Cerebellar nuclear complex (tissue), 1 donor: Measurements from ENCODE around the gene TBC1D5.
"Not testable (repeated sequence)": the region's sequence is repeated elsewhere in the genome, so short reads cannot be mapped to it uniquely, and the experiment has no call there.

Source experiments
- DNase-seq, 2 experiments: peaks; one replicate each; lab custom pipeline; 2025; lab: John Stamatoyannopoulos, UW

TBC1D5 gene

GRCh38 chr3:17742102-17742879 lies at the start of gene TBC1D5:
TSS of gene TBC1D5 (minus strand) at chr3:17742631. CDS start at chr3:17508570, 234,061 bp downstream.
- peak; percentile 49 to 90 for DNase-seq

GRCh38 chr3:17783426-17783825 lies 41.0 kb upstream of the TBC1D5 start:
- DNase-seq: no peak

- DNase-seq: no peak
These were observed 40.3 kb upstream of the TBC1D5 start for GRCh38 chr3:17782751-17783150.

- DNase-seq: not testable (repeated sequence)
These were observed 37.9 kb upstream of the TBC1D5 start for GRCh38 chr3:17780369-17780768.

- not testable (repeated sequence) for DNase-seq
These were observed 37.1 kb upstream of the TBC1D5 start for GRCh38 chr3:17779304-17780250.

GRCh38 chr3:17777326-17777725 lies 34.9 kb upstream of the TBC1D5 start:
- not testable (repeated sequence) for DNase-seq

GRCh38 chr3:17775073-17775472 lies 32.6 kb upstream of the TBC1D5 start:
- DNase-seq: no peak

- not testable (repeated sequence) for DNase-seq
These were observed 31.9 kb upstream of the TBC1D5 start for GRCh38 chr3:17774180-17774910.

- no peak for DNase-seq
These were observed 30.1 kb upstream of the TBC1D5 start for GRCh38 chr3:17772556-17772955.

- no peak for DNase-seq
These were observed 29.0 kb upstream of the TBC1D5 start for GRCh38 chr3:17771177-17772017.

- no peak for DNase-seq
These were observed 28.3 kb upstream of the TBC1D5 start for GRCh38 chr3:17770682-17771081.

GRCh38 chr3:17765819-17766472 lies 23.5 kb upstream of the TBC1D5 start:
- DNase-seq: no peak

GRCh38 chr3:17761563-17761962 lies 19.1 kb upstream of the TBC1D5 start:
- no peak for DNase-seq

- no peak for DNase-seq
These were observed 17.5 kb upstream of the TBC1D5 start for GRCh38 chr3:17759901-17760300.

GRCh38 chr3:17755836-17756235 lies 13.4 kb upstream of the TBC1D5 start:
- DNase-seq: no peak

- no peak for DNase-seq
These were observed 11.2 kb upstream of the TBC1D5 start for GRCh38 chr3:17753632-17753992.

- no peak for DNase-seq
These were observed 10.6 kb upstream of the TBC1D5 start for GRCh38 chr3:17752876-17753631.

GRCh38 chr3:17752436-17752835 lies 10.0 kb upstream of the TBC1D5 start:
- no peak for DNase-seq

- DNase-seq: no peak
These were observed 7.4 kb upstream of the TBC1D5 start for GRCh38 chr3:17749705-17750293.

- DNase-seq: no peak
These were observed 6.8 kb upstream of the TBC1D5 start for GRCh38 chr3:17749281-17749680.
